HepG2 (cell line): ENCODE results near the gene PAX4. TPM values are rescaled to one million over a fixed set of nuclear protein-coding genes. Genes with fewer than 3 reads are reported as not detected.

Source experiments
- MEIS1 ChIP-seq: sonication (generic); formaldehyde crosslinking; IDR thresholded peaks from 2 replicates; pipeline ENCODE4 v1.9.0; 2021; ENCODE audit warnings: mild to moderate bottlenecking, missing genetic modification reagents, moderate library complexity, borderline replicate concordance
- MIXL1 ChIP-seq: IDR thresholded peaks from 2 replicates; pipeline ENCODE4 v1.6.1; 2016
- MYPOP ChIP-seq: sonication (generic); formaldehyde crosslinking; IDR thresholded peaks from 2 replicates; pipeline ENCODE4 v1.8.1; 2023; ENCODE audit warnings: mild to moderate bottlenecking, moderate library complexity, missing genetic modification reagents
- PTBP1 ChIP-seq: fragments of 200-400 bp; formaldehyde crosslinking; IDR thresholded peaks from 2 replicates; pipeline ENCODE4 v1.6.1; 2018; ENCODE audit warnings: low read length, low read depth; ENCODE audit not compliant: poor library complexity, severe bottlenecking
- RAD21 ChIP-seq: fragments of 450-650 bp; formaldehyde crosslinking; IDR thresholded peaks from 2 replicates; pipeline ENCODE4 v1.5.0; 2020; ENCODE audit warnings: mild to moderate bottlenecking
- TEAD3 ChIP-seq: optimal IDR thresholded peaks from 2 replicates; pipeline ENCODE3; 2016; ENCODE audit warnings: borderline replicate concordance
- THAP9 ChIP-seq: sonication (generic); formaldehyde crosslinking; IDR thresholded peaks from 2 replicates; pipeline ENCODE4; 2020; ENCODE audit warnings: missing genetic modification reagents, mild to moderate bottlenecking, borderline replicate concordance
- ZBTB38 ChIP-seq: sonication (generic); formaldehyde crosslinking; IDR thresholded peaks from 2 replicates; pipeline ENCODE4 v1.5.1; 2020; ENCODE audit warnings: mild to moderate bottlenecking, missing genetic modification reagents
- ZIK1 ChIP-seq: sonication (generic); formaldehyde crosslinking; IDR thresholded peaks from 2 replicates; pipeline ENCODE4 v1.5.0; 2020; ENCODE audit warnings: mild to moderate bottlenecking, low read depth, missing genetic modification reagents, borderline replicate concordance
- ZNF138 ChIP-seq: sonication (generic); formaldehyde crosslinking; IDR thresholded peaks from 2 replicates; pipeline ENCODE4 v1.5.0; 2020; ENCODE audit warnings: mild to moderate bottlenecking, low read depth, missing genetic modification reagents
- ZNF251 ChIP-seq: sonication (generic); formaldehyde crosslinking; IDR thresholded peaks from 2 replicates; pipeline ENCODE4 v1.9.0; 2021; ENCODE audit warnings: mild to moderate bottlenecking, missing genetic modification reagents
- ZNF3 ChIP-seq: IDR thresholded peaks from 2 replicates; pipeline ENCODE4 v1.7.0; 2017; ENCODE audit warnings: inconsistent platforms
- ZNF737 ChIP-seq: sonication (generic); formaldehyde crosslinking; IDR thresholded peaks from 2 replicates; pipeline ENCODE4 v1.5.0; 2020; ENCODE audit warnings: missing genetic modification reagents, mild to moderate bottlenecking, borderline replicate concordance
- ZNF775 ChIP-seq: sonication (generic); formaldehyde crosslinking; IDR thresholded peaks from 2 replicates; pipeline ENCODE4 v1.4.0; 2020; ENCODE audit warnings: missing genetic modification reagents, mild to moderate bottlenecking, moderate library complexity, borderline replicate concordance
- ZNF800 ChIP-seq: sonication (generic); formaldehyde crosslinking; IDR thresholded peaks from 2 replicates; pipeline ENCODE4 v1.4.0; 2020; ENCODE audit warnings: missing genetic modification reagents
- polyA plus RNA-seq, 8 experiments: library from polyadenylated mRNA; depleted of rRNA in 3 of 8; stranded (reverse) in 7 of 8; unstranded in 1 of 8; fragments of >200 nt; fragmentation: Illumina TruSeq in 4 of 8; extraction: Trizol in 4 of 8; gene quantifications; 2 replicates each; pipeline versions ENCODE4 v1.2.1 to v1.2.3, GENCODE V29; 2011 to 2016; ENCODE audit warnings: low read depth in 4 of 8, missing spikeins in 1 of 8, mixed read lengths in 1 of 8; ENCODE audit not compliant: insufficient read depth in 1 of 8
- total RNA-seq, 5 experiments: library from RNA; depleted of rRNA; stranded (reverse); fragments of >200 nt; fragmentation: Illumina TruSeq; extraction: Trizol; gene quantifications; 2 replicates each; pipeline ENCODE4 v1.2.3, GENCODE V29; 2016; ENCODE audit warnings: low read depth in 1 of 5
- TF ChIP-seq, protein P1 (sequence below): sonication (generic); formaldehyde crosslinking; IDR thresholded peaks from 2 replicates; pipeline ENCODE4 v1.4.0; 2020; ENCODE audit warnings: missing genetic modification reagents
- TF ChIP-seq, protein P2 (sequence below): sonication (generic); formaldehyde crosslinking; IDR thresholded peaks from 2 replicates; pipeline ENCODE4 v1.4.0; 2020; ENCODE audit warnings: missing genetic modification reagents, low read depth, mild to moderate bottlenecking, borderline replicate concordance

PAX4 gene
- total and polyA plus RNA-seq, 2 of the 13 experiments (the other 11 are each of a cell fraction or from before 2014, with no cell fraction given) = not detected

DNA sequence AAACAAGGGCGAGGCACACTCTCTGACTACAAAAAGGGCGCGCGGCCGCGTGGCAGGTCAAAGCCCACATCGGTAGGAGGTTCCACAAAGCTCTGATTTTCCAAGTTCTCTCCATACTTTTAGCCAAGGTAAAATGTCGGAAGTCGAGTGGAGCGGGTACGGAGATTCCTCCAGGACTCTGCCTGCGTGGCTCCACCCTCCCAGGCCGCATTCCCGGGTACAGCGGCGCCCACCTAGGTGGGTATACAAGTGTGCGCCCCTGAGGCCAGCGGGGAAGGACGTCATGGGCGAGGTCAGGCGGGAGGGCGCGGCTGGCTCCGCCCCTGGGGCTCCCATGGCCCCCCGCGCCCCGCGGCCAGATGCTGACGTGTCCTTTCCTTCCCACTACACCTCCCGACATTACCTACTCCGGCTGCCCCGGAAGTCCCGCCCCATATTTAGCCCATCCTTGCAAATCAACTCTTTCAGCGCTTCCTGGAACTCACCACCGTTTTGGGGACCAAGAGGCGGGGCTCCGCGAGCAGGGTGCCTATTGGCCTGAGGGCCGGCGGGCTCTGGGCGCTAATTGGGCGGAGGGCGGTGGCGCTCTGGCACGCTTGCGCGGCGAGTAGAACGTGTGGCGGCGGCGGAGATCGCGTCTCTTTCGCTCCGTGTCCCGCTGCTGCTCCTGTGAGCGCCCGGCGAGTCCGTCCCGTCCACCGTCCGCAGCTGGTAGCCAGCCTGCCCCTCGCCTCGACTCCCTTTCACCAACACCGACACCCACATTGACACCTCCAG is 33.8 kb upstream of the PAX4 start, which contains the start of gene SND1 (continued):
- peak; percentile 5 for TF ChIP-seq TEAD3 (CRISPR knock-in tag)
- TF ChIP-seq, protein P1, sequence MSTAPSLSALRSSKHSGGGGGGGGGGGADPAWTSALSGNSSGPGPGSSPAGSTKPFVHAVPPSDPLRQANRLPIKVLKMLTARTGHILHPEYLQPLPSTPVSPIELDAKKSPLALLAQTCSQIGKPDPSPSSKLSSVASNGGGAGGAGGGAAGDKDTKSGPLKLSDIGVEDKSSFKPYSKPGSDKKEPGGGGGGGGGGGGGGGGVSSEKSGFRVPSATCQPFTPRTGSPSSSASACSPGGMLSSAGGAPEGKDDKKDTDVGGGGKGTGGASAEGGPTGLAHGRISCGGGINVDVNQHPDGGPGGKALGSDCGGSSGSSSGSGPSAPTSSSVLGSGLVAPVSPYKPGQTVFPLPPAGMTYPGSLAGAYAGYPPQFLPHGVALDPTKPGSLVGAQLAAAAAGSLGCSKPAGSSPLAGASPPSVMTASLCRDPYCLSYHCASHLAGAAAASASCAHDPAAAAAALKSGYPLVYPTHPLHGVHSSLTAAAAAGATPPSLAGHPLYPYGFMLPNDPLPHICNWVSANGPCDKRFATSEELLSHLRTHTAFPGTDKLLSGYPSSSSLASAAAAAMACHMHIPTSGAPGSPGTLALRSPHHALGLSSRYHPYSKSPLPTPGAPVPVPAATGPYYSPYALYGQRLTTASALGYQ (CRISPR knock-in tag) = peak; percentile 46; the same call in 1 of the 2 replicates
- TF ChIP-seq THAP9 = peak; percentile 76
- peak; percentile 45; the same call in 1 of the 2 replicates for TF ChIP-seq RAD21 (CRISPR knock-in tag)
- TF ChIP-seq ZNF800 = 0 out of 2 replicates have a peak, but pooled peaks have one; percentile 36
- TF ChIP-seq ZNF251 (CRISPR knock-in tag) = no peak
- peak; percentile 57 for TF ChIP-seq MYPOP (CRISPR knock-in tag)
- peak; percentile 96 for TF ChIP-seq ZBTB38
- TF ChIP-seq, protein P2, sequence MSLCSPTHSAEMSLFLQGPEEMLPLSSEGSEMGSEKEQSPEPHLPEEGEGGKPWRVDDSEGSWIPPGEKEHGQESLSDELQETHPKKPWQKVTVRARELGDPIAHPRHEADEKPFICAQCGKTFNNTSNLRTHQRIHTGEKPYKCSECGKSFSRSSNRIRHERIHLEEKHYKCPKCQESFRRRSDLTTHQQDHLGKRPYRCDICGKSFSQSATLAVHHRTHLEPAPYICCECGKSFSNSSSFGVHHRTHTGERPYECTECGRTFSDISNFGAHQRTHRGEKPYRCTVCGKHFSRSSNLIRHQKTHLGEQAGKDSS (CRISPR knock-in tag) = no peak; the same call in 1 of the 2 replicates
- TF ChIP-seq ZIK1 (CRISPR knock-in tag) = 0 out of 2 replicates have a peak, but pooled peaks have one; percentile 60
- no peak; the same call in 1 of the 2 replicates for TF ChIP-seq ZNF737 (CRISPR knock-in tag)
- no peak for TF ChIP-seq PTBP1
- TF ChIP-seq MIXL1 (CRISPR knock-in tag) = no peak
- 0 out of 2 replicates have a peak, but pooled peaks have one; percentile 26 for TF ChIP-seq MEIS1 (CRISPR knock-in tag)
- TF ChIP-seq ZNF3 = no peak
- no peak for TF ChIP-seq ZNF775 (CRISPR knock-in tag)
- TF ChIP-seq ZNF138 (CRISPR knock-in tag) = peak; percentile 93; the same call in 1 of the 2 replicates
